GM19468 (cell line): ENCODE measurements around the gene PPP3R1.

ENCODE experiments used
- ATAC-seq: cut with Tn5 transposase; IDR thresholded peaks from one replicate; pipeline ENCODE4 v1.9.1; 2021; ENCODE audit warnings: mild to moderate bottlenecking, moderate library complexity, moderate number of reproducible peaks; ENCODE audit not compliant: unreplicated experiment; ENCODE audit errors: extremely low read depth

PPP3R1 gene, protein sequence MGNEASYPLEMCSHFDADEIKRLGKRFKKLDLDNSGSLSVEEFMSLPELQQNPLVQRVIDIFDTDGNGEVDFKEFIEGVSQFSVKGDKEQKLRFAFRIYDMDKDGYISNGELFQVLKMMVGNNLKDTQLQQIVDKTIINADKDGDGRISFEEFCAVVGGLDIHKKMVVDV

GRCh38 chr2:68252400-68253218, at the start of gene PPP3R1:
TSS of gene PPP3R1 (minus strand) at chr2:68252532. CDS start at chr2:68252127, 405 bp downstream.
- peak; percentile 72 for ATAC-seq

DNA sequence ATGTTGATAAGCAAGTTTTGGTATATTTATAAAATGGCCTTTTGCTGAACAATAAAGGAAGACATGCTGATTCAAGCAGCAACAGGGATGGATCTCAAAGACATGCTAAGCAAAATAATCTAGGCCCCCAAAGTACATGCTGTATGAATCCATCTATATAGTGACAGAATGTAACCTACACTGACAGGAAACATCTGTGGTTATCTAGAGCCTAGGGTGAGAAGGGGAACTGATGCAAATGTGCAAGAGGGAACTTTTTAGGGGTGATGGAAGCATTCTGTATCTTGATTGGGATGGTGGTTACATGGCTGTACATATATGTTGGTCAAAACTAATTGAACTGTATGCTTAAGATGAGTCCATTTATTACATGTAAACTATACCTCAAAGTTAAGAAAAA, 43.2 kb upstream of the PPP3R1 start:
- ATAC-seq, result no peak

DNA sequence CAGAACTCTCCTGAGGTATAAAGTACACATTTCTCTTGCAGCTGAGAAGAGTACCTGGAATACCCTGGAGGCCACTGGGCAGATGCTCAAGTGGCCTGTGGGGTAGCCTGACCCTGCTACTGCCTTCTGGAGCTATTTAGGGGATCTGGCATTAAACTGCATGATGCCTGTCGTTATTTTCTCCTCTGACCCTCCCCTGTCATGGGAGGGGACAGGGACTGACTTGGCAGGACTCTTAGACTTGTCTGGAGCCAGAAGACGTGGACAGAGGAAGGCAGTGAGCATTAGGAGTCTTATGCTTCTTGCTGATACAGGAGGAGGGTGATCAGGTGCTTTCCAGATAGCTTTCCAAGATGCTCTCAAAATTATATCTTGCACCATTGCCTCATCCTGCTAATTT, 42.6 kb upstream of the PPP3R1 start:
- ATAC-seq, result no peak

- ATAC-seq, result no peak
Observed at GRCh38 chr2:68294187-68294586, 41.9 kb upstream of the PPP3R1 start.

DNA sequence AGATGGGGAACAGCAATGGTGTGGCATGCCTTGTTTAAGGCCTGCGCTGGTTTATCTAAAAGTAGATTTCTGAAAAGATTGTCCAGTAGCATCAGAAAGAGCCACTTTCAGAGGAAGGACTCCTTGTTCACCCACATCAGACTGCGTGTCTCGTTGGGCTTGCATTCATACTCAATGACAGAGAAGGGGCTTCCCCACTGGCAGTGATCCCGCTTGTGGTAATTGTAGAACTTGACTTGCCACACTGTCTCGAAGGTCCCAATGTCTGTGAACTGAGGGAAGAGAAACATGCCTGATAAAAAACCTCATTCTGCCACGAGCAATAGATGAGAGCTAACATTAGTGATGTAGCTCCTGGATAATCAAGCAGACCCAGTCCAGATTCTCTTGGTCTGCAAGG, 41.4 kb upstream of the PPP3R1 start:
- ATAC-seq, result no peak

DNA sequence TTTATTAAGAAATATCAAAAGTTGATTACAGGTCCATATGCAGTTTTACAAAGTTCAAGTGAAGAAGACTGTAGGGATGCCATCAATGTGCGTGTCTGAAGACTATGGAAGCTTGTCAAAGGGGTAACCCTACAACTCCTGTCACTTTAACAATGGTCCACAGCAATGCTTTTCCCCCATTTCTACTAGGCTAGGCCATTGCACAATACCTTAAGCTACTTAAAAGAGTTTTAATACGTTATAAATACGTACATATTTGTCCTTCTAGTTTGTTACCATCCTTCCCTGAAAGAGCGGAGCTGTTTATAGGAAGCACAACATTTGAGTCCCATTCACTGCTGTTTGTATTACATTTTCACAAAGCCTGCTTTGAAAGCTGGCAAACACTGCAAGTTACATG, 40.7 kb upstream of the PPP3R1 start:
- no peak for ATAC-seq

- no peak for ATAC-seq
Observed at GRCh38 chr2:68292108-68292710, 39.9 kb upstream of the PPP3R1 start.

GRCh38 chr2:68291314-68291713, 39.0 kb upstream of the PPP3R1 start:
- ATAC-seq, result no peak

GRCh38 chr2:68290901-68291300, 38.6 kb upstream of the PPP3R1 start:
- ATAC-seq, result no peak

DNA sequence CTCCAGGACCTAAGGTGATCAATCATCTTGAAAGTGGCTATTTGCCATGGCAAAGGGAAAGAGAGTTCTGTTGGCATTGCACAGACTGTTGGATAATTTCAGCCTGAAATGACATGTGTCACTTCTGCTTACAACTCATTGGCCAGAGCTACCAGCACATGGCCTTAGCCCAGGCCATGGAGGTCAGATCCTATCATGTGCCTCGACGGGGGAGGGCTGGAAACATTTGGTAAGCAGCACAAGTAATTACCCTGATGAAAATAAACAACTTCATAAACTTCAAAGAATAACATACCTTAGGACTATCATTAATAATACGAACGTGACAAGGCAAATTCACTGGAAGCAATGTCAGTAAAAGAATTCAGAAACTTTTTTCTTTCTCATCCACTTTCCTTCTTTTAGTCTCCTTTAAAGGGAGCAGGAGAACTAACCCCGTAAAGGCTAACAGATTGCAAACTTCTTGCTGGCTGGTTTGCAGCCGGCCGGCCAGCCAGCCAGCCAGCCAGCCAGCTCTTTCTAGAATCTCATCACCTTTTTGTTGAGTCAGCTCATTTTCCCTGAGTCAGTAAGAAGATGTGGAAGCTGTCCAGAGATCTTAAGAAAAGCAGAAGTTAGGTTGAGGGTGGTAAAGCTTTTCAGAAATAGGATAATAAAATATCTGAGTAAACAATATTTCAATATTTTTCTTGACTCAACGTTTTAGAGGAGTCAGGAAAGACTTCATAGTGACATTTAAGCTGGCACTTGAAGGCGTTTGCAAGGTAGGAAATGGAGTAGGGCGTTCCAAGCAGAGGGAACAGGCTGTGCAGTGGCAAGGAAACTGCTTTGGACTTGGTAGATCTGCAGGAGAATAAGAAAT, 35.5 kb upstream of the PPP3R1 start:
- ATAC-seq, result no peak

- no peak for ATAC-seq
Observed at GRCh38 chr2:68284896-68285295, 32.6 kb upstream of the PPP3R1 start.

GRCh38 chr2:68283419-68283812, 31.1 kb upstream of the PPP3R1 start:
- ATAC-seq, result no peak

DNA sequence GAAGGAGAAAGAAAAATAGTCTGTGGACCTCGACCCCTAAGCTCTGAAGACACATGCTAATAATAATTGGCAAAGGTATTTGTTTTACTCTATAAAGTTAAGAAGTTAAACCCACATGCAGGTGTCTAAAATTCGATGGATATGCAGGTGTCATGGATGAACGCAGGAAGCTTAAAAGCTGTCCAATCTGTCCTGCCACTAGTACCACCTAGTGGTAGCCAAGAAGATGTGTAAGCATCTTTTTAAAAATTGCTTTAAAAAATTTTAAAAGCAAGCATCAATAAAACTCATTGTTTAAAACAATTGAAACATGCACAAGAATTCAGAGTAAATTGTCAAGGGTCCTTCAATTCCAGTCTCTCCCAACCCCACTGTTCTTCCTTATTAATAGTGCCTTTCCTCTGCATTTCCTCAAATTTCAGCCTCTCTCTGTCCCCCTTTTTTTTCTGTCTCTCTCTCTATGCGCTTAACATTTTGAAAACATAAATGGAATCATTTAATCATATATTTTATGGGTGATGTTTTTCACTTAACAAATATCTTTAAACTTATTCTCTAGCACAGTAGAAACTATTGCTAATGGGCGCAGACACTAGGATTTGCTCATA, 30.6 kb upstream of the PPP3R1 start:
- no peak for ATAC-seq

GRCh38 chr2:68280796-68281195, 28.5 kb upstream of the PPP3R1 start:
- ATAC-seq, result no peak

DNA sequence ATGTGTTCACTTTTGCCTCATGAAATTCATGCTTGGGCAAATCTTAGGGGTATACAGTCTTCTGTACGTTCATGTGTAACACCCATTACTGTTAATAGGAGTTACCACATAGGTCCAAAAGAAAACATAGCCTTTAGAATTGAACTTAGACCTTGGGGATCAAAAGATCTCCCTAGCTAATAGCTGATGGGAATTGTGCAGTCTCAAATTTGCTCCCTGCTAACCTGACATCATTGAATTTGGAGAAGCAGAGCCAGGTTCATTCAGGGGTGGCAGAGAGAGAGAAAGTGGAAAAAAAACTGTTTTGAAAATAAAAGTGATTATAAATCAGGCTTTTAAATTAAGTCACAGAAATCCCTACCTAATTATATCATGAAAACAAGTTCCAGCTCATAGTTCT, 28.0 kb upstream of the PPP3R1 start:
- ATAC-seq, result no peak

DNA sequence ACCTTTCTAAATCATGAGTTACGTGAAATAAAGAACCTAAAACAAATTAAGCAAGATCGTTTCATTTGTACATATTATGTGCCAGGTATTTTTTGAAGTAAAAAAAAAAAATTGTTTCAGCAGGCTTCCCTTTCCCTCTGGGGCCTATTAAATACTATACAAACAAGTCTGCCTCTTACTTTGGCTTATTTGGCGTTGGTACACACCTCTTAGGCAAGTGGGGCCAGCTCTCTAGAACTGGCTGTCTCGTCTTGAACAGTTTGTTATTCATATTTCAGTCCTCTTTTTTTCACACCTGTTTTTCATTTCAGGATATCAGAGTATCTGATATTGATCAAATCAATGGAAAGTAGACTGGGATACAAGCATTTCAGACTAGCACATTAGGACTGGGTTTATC, 27.4 kb upstream of the PPP3R1 start:
- no peak for ATAC-seq

DNA sequence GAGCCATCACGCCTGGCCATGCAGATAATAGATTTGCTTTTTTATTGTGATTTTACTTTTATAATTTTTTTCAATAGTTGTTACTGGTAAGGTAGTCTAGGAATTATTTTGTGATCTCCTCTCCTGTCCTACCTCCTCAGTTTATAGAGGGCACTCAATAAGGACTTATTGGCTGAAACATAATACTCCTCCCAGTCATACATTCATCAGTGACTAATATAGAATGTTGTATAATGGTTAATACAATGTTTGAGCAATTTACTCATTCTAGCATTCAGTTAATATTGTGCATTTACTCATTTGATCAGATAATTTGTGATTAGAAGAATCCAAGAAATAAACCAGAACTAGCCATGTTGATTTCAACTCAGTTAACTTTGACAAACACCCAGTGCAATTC, 25.8 kb upstream of the PPP3R1 start:
- no peak for ATAC-seq

GRCh38 chr2:68274022-68274421, 21.7 kb upstream of the PPP3R1 start:
- no peak for ATAC-seq

DNA sequence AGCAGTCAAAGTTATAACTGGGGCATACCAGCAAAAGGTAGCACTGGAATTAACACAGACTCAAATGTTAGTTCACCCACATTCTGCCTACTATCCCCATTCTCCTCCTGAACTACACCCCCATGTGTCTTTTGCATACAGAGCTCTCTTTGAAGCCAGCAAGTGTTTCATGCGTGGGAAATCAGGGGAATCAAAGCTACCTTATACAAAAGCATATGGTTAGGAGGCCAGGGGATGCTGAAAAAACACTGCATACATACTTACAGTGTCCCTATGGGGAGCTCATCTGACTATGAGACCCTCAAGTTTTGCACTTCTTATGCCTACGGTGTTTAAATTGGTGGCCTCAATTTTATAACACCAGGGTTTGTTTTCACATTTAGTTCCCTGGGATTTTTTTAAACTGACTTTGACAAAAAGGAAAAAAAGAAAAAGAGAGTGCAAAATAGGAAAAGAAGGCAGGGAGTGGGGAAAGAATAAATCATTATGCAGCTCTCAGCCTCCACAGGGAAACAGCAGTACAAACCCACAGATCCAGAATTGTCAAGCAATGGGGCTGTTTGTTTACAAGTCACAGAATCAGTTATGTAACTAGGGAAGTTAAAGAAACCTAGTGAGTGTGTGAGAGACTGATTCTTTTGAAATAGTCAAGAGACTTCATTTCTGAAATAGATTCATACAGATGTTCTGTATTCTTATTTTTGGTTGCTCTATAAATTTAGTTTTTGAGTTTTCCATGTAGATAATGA, 20.1 kb upstream of the PPP3R1 start:
- no peak for ATAC-seq

DNA sequence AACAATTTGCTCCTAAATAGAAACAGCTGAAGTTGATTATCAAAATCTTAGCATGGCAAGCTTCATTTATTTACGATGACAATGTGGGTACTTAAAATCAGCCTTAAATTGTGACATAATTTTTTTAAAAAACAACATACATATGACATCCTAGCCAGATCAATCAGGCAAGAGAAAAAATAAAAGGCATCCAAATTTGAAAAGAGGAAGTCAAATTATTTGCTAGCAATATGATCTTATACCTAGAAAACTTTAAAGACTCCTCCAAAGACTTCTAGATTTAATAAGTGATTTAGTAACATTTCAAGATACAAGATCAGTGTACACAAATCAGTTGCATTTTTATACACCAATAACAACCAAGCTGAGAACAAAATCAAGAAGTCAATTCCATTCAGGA, 14.3 kb upstream of the PPP3R1 start:
- ATAC-seq, result no peak
